GM21526 (cell line): ENCODE measurements around the gene IQGAP3.
A peak's percentile ranks its signal among the peaks of the same experiment; 100 is the strongest.

ENCODE experiments used
- ATAC-seq: cut with Tn5 transposase; IDR thresholded peaks from one replicate; pipeline ENCODE4 v1.9.1; 2021; ENCODE audit warnings: moderate library complexity; ENCODE audit not compliant: unreplicated experiment, low FRiP score

The IQGAP3 gene

GRCh38 chr1:156499842-156500542, 72.4 kb downstream of the IQGAP3 start:
- ATAC-seq = peak; percentile 1

GRCh38 chr1:156499194-156499841, 73.0 kb downstream of the IQGAP3 start:
- no peak for ATAC-seq

- no peak for ATAC-seq
These were observed 73.8 kb downstream of the IQGAP3 start for GRCh38 chr1:156498432-156499193.

- no peak for ATAC-seq
These were observed 74.5 kb downstream of the IQGAP3 start for GRCh38 chr1:156497743-156498431.

GRCh38 chr1:156497078-156497742, 75.2 kb downstream of the IQGAP3 start:
- ATAC-seq = no peak

GRCh38 chr1:156496211-156496761, 76.1 kb downstream of the IQGAP3 start:
- no peak for ATAC-seq

GRCh38 chr1:156495401-156496140, 76.8 kb downstream of the IQGAP3 start:
- ATAC-seq = no peak

- no peak for ATAC-seq
These were observed 78.0 kb downstream of the IQGAP3 start for GRCh38 chr1:156494309-156494895.

- no peak for ATAC-seq
These were observed 78.6 kb downstream of the IQGAP3 start for GRCh38 chr1:156493742-156494141.

- no peak for ATAC-seq
These were observed 79.2 kb downstream of the IQGAP3 start for GRCh38 chr1:156493154-156493631.

GRCh38 chr1:156492591-156493080, 79.7 kb downstream of the IQGAP3 start:
- no peak for ATAC-seq

GRCh38 chr1:156492013-156492590, 80.3 kb downstream of the IQGAP3 start:
- no peak for ATAC-seq

GRCh38 chr1:156491151-156491949, 81.0 kb downstream of the IQGAP3 start:
- ATAC-seq = no peak

GRCh38 chr1:156490401-156491032, 81.8 kb downstream of the IQGAP3 start:
- ATAC-seq = no peak

GRCh38 chr1:156489935-156490293, 82.5 kb downstream of the IQGAP3 start:
- ATAC-seq = no peak

GRCh38 chr1:156489166-156489934, 83.0 kb downstream of the IQGAP3 start:
- peak; percentile 6 for ATAC-seq
